Measurements from ENCODE around the gene RCCD1. TPM values are rescaled to one million over a fixed set of nuclear protein-coding genes. Genes with fewer than 3 reads are reported as not detected.
"Not testable (repeated sequence)": the region's sequence is repeated elsewhere in the genome, so short reads cannot be mapped to it uniquely, and the experiment has no call there.

Gene RCCD1
- polyA plus RNA-seq (2012; ENCODE audit: insufficient read depth, insufficient read length): 58.0 TPM

- DNase-seq (ENCODE audit: low read depth, low spot score): peak; percentile 92
These were observed at the start of gene RCCD1 for GRCh38 chr15:90954712-90955623. Gene RCCD1, plus strand, starts transcription at chr15:90954884. Its CDS starts 1,851 bp downstream, at chr15:90956735.

GRCh38 chr15:90905306-90906180 is 49.1 kb upstream of the RCCD1 start:
- H3K4me3 ChIP-seq (ENCODE audit: low read length): no peak overlapping the region
- DNase-seq (ENCODE audit: low read depth, low spot score): no peak

More at GRCh38 chr15:90954712-90955623, at the start of gene RCCD1:
- H3K4me3 ChIP-seq (ENCODE audit: low read length): peak within 1 kb of the TSS; percentile 87

DNA sequence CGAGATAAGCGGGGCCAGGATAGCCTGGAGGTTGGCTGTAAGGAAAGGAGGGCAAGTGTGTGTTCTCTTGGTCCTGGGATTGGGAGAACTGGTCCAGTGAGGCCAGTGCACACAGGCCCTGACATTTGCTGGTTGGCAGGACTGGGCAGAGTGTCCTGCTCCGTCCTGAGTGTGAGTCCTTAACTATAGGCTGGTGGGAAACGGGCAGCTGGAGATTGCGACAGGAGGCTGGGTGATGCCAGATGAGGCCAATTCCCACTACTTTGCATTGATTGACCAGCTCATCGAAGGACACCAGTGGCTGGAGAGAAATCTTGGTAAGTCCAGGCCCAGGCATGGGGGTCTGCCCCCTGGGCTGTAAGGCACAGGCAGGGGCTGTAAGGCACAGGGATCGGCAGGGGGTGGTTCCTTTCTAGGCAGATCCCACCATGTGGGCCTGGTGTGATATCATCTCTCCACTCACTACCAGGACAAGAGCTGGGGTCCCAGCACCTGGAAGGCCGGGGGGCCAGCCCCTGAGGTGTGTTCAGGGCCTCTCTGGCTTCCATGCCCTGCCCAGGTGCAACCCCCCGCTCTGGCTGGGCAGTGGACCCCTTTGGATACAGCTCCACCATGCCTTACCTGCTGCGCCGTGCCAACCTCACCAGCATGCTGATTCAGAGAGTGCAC is 48.4 kb upstream of the RCCD1 start:
- no peak overlapping the region for H3K4me3 ChIP-seq (ENCODE audit: low read length)
- no peak for DNase-seq (ENCODE audit: low read depth, low spot score)

- DNase-seq (ENCODE audit: low read depth, low spot score): no peak
- no peak overlapping the region for H3K4me3 ChIP-seq (ENCODE audit: low read length)
These were observed 47.5 kb upstream of the RCCD1 start for GRCh38 chr15:90907051-90907660.

GRCh38 chr15:90907838-90908507 is 46.7 kb upstream of the RCCD1 start:
- no peak for DNase-seq (ENCODE audit: low read depth, low spot score)
- H3K4me3 ChIP-seq (ENCODE audit: low read length): no peak overlapping the region

- not testable (repeated sequence) for DNase-seq (ENCODE audit: low read depth, low spot score); H3K4me3 ChIP-seq (ENCODE audit: low read length)
These were observed 45.2 kb upstream of the RCCD1 start for GRCh38 chr15:90909449-90909848.

DNA sequence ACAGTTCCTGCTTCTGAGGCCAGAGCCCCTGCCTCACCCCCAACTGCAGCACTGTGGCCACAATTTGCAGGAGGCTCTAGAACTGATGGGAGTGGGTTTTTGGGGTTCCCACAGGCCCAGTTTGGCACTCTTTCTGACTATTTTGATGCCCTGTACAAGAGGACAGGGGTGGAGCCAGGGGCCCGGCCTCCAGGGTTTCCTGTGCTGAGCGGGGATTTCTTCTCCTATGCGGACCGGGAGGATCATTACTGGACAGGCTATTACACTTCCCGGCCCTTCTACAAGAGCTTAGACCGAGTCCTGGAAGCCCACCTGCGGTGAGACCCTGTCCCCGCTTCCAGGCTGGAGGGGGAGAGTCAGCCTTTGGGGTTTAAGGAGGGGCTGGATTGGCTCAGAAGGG is 44.7 kb upstream of the RCCD1 start:
- H3K4me3 ChIP-seq (ENCODE audit: low read length): no peak overlapping the region
- DNase-seq (ENCODE audit: low read depth, low spot score): no peak

DNA sequence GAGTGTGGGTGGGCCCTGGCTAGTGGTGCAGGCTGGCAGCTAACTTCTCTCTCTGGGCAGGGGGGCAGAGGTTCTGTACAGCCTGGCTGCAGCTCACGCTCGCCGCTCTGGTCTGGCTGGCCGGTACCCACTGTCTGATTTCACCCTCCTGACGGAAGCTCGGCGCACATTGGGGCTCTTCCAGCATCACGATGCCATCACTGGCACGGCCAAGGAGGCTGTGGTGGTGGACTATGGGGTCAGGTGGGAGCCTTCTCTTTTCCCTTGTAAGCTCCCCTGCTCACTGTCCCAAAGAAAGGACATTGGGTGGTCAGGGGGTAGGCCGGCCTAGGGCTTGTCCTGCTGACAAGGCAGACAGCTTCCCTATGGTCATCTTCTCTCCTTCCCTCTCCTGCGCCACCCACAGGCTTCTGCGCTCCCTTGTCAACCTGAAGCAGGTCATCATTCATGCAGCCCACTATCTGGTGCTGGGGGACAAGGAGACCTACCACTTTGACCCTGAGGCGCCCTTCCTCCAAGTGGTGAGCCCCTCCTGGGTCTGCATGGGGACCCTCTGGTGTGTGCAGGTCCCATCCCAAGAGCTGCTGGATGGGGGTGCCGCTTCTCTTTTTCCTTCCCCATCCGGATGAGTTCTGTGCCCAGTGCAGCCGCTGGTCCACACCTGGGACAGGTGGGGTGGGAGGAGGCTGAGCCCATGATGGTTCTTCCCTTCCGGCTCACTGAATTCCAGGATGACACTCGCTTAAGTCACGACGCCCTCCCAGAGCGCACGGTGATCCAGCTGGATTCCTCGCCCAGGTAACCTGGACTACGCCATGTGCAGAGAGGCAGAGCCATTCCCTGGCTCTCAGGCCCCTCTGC is 44.0 kb upstream of the RCCD1 start:
- no peak for DNase-seq (ENCODE audit: low read depth, low spot score)
- H3K4me3 ChIP-seq (ENCODE audit: low read length): no peak overlapping the region

DNA sequence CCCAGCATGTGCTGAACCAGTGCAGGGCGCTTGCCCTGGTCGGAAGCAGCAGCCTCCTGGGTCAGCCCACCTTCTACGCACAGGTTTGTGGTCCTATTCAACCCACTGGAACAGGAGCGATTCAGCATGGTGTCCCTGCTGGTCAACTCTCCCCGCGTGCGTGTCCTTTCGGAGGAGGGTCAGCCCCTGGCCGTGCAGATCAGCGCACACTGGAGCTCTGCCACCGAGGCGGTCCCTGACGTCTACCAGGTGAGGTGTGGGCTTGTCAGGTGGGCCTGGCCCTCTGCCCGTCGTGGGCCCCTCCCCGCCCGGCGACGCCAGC is 43.4 kb upstream of the RCCD1 start:
- no peak overlapping the region for H3K4me3 ChIP-seq (ENCODE audit: low read length)
- no peak for DNase-seq (ENCODE audit: low read depth, low spot score)

- no peak overlapping the region for H3K4me3 ChIP-seq (ENCODE audit: low read length)
- DNase-seq (ENCODE audit: low read depth, low spot score): no peak
These were observed 42.5 kb upstream of the RCCD1 start for GRCh38 chr15:90911906-90912769.

DNA sequence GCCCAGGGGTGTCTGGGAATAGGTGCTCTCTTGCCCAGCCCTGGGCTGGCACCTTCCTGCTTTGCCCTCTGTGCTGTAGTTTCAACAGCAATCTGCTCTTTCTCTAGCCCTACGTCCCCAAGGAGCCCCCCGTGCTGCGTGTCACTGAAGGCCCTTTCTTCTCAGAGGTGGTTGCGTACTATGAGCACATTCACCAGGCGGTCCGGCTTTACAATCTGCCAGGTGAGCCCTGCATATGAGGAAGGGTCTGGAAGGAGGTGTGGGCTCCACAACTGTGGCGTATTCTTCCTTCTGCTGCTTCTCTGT is 42.0 kb upstream of the RCCD1 start:
- DNase-seq (ENCODE audit: low read depth, low spot score): no peak
- H3K4me3 ChIP-seq (ENCODE audit: low read length): no peak overlapping the region

GRCh38 chr15:90913398-90913944 is 41.2 kb upstream of the RCCD1 start:
- no peak for DNase-seq (ENCODE audit: low read depth, low spot score)
- H3K4me3 ChIP-seq (ENCODE audit: low read length): no peak overlapping the region

- H3K4me3 ChIP-seq (ENCODE audit: low read length): no peak overlapping the region
These were observed 40.2 kb upstream of the RCCD1 start for GRCh38 chr15:90914305-90915080.

GRCh38 chr15:90915216-90915807 is 39.4 kb upstream of the RCCD1 start:
- H3K4me3 ChIP-seq (ENCODE audit: low read length): no peak overlapping the region
- no peak for DNase-seq (ENCODE audit: low read depth, low spot score)

More at GRCh38 chr15:90914305-90915080, 40.2 kb upstream of the RCCD1 start:
- DNase-seq (ENCODE audit: low read depth, low spot score): no peak

- no peak for DNase-seq (ENCODE audit: low read depth, low spot score)
- H3K4me3 ChIP-seq (ENCODE audit: low read length): no peak overlapping the region
These were observed 38.8 kb upstream of the RCCD1 start for GRCh38 chr15:90915808-90916440.
